Testis (tissue), 2 donors: Measurements from ENCODE around the gene KDM1B.

Experiments used
- POLR2A ChIP-seq: fragments of 450-650 bp; IDR thresholded peaks from one replicate; pipeline ENCODE4 v1.6.1; 2017; ENCODE audit warnings: antibody characterized with exemption, mild to moderate bottlenecking, moderate library complexity
- TF ChIP-seq, protein P1 (sequence below), 3 experiments: fragments of 450-650 bp in 2 of 3; fragments of 200-600 bp in 1 of 3; sonication (generic) in 1 of 3; IDR thresholded peaks; one replicate each; pipeline ENCODE4 v1.5.1; 2016 to 2019; ENCODE audit warnings: antibody characterized with exemption in 3 of 3, mild to moderate bottlenecking in 2 of 3, moderate library complexity in 1 of 3

DNA sequence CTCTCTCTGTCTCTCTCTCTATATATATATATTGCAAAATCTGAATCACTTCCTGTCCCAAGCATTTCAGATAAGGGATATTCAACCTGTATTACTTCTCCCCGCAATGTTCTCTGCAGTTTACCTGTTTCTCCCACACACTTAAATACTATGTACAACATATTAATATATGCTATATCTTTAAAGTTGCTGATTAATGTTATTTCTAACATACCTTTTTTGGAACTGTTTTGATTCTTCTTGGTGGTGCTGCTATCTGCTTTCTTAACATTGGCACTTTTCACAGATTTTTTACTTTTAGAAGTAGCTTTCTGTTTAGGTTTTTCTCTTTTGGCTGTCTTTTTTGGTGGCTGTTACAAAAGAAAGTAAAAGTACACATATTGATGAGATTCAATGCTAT, 81.9 kb downstream of the KDM1B start:
- no peak for TF ChIP-seq POLR2A
- TF ChIP-seq, protein P1, sequence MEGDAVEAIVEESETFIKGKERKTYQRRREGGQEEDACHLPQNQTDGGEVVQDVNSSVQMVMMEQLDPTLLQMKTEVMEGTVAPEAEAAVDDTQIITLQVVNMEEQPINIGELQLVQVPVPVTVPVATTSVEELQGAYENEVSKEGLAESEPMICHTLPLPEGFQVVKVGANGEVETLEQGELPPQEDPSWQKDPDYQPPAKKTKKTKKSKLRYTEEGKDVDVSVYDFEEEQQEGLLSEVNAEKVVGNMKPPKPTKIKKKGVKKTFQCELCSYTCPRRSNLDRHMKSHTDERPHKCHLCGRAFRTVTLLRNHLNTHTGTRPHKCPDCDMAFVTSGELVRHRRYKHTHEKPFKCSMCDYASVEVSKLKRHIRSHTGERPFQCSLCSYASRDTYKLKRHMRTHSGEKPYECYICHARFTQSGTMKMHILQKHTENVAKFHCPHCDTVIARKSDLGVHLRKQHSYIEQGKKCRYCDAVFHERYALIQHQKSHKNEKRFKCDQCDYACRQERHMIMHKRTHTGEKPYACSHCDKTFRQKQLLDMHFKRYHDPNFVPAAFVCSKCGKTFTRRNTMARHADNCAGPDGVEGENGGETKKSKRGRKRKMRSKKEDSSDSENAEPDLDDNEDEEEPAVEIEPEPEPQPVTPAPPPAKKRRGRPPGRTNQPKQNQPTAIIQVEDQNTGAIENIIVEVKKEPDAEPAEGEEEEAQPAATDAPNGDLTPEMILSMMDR (IDR thresholded peaks at IDR 0.05): no peak
